HEK293 (cell line): ENCODE measurements around the gene SQOR.

ENCODE experiments used
- ZIC2 ChIP-seq: fragments of 450-650 bp; formaldehyde crosslinking; IDR thresholded peaks from 2 replicates; pipeline ENCODE4 v1.5.1; 2016; ENCODE audit warnings: missing biosample characterization, missing genetic modification characterization
- ZNF221 ChIP-seq: fragments of 450-650 bp; formaldehyde crosslinking; IDR thresholded peaks from 2 replicates; pipeline ENCODE4 v1.5.1; 2017; ENCODE audit warnings: missing biosample characterization, missing genetic modification characterization, borderline replicate concordance
- ZNF629 ChIP-seq: fragments of 450-650 bp; formaldehyde crosslinking; IDR thresholded peaks from 2 replicates; pipeline ENCODE4 v1.5.1; 2017; ENCODE audit warnings: missing biosample characterization, missing genetic modification characterization
- TF ChIP-seq, protein P1 (sequence below): fragments of 450-650 bp; formaldehyde crosslinking; IDR thresholded peaks from 2 replicates; pipeline ENCODE4 v1.5.1; 2016; ENCODE audit warnings: missing biosample characterization, missing genetic modification characterization
- TF ChIP-seq, protein P2 (sequence below): fragments of 450-650 bp; IDR thresholded peaks from 2 replicates; pipeline ENCODE4 v1.5.1; 2018; ENCODE audit warnings: missing biosample characterization, mild to moderate bottlenecking, missing genetic modification characterization
- TF ChIP-seq, protein P3 (sequence below): fragments of 450-650 bp; formaldehyde crosslinking; IDR thresholded peaks from 2 replicates; pipeline ENCODE4 v1.5.1; 2016; ENCODE audit warnings: missing biosample characterization, missing genetic modification characterization
- TF ChIP-seq, protein P4 (sequence below): fragments of 450-650 bp; formaldehyde crosslinking; IDR thresholded peaks from 2 replicates; pipeline ENCODE4 v1.5.1; 2016; ENCODE audit warnings: missing biosample characterization, missing genetic modification characterization

DNA sequence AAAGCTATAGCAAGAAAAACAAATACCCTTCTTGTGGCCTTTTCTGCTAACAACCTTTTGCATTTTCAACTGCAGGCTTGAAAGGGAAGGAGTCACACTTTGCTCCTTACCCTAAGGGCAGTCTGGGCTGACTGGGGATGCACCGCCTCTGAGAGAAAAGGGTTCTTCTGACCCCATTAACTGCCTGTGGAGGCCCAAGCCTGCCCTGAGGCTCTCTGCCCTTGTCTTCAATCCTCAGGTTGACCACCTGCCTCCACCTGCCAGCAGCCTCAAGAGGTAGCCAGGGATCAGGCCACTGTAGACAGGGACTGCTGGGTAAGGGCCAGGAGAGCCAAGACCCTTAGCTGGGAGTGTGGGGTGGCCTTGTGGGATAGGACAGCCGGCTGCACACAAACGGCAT, 93.8 kb downstream of the SQOR start:
- TF ChIP-seq, protein P1, sequence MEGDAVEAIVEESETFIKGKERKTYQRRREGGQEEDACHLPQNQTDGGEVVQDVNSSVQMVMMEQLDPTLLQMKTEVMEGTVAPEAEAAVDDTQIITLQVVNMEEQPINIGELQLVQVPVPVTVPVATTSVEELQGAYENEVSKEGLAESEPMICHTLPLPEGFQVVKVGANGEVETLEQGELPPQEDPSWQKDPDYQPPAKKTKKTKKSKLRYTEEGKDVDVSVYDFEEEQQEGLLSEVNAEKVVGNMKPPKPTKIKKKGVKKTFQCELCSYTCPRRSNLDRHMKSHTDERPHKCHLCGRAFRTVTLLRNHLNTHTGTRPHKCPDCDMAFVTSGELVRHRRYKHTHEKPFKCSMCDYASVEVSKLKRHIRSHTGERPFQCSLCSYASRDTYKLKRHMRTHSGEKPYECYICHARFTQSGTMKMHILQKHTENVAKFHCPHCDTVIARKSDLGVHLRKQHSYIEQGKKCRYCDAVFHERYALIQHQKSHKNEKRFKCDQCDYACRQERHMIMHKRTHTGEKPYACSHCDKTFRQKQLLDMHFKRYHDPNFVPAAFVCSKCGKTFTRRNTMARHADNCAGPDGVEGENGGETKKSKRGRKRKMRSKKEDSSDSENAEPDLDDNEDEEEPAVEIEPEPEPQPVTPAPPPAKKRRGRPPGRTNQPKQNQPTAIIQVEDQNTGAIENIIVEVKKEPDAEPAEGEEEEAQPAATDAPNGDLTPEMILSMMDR (tag by site-specific recombination), result no peak
- TF ChIP-seq ZNF629, result no peak
- TF ChIP-seq ZIC2 (tag by site-specific recombination), result no peak
- TF ChIP-seq ZNF221 (tag by site-specific recombination), result no peak
- TF ChIP-seq, protein P2, sequence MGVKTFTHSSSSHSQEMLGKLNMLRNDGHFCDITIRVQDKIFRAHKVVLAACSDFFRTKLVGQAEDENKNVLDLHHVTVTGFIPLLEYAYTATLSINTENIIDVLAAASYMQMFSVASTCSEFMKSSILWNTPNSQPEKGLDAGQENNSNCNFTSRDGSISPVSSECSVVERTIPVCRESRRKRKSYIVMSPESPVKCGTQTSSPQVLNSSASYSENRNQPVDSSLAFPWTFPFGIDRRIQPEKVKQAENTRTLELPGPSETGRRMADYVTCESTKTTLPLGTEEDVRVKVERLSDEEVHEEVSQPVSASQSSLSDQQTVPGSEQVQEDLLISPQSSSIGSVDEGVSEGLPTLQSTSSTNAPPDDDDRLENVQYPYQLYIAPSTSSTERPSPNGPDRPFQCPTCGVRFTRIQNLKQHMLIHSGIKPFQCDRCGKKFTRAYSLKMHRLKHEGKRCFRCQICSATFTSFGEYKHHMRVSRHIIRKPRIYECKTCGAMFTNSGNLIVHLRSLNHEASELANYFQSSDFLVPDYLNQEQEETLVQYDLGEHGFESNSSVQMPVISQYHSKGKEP (tag by site-specific recombination), result no peak
- TF ChIP-seq, protein P3, sequence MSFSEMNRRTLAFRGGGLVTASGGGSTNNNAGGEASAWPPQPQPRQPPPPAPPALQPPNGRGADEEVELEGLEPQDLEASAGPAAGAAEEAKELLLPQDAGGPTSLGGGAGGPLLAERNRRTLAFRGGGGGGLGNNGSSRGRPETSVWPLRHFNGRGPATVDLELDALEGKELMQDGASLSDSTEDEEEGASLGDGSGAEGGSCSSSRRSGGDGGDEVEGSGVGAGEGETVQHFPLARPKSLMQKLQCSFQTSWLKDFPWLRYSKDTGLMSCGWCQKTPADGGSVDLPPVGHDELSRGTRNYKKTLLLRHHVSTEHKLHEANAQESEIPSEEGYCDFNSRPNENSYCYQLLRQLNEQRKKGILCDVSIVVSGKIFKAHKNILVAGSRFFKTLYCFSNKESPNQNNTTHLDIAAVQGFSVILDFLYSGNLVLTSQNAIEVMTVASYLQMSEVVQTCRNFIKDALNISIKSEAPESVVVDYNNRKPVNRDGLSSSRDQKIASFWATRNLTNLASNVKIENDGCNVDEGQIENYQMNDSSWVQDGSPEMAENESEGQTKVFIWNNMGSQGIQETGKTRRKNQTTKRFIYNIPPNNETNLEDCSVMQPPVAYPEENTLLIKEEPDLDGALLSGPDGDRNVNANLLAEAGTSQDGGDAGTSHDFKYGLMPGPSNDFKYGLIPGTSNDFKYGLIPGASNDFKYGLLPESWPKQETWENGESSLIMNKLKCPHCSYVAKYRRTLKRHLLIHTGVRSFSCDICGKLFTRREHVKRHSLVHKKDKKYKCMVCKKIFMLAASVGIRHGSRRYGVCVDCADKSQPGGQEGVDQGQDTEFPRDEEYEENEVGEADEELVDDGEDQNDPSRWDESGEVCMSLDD (tag by site-specific recombination), result no peak
- TF ChIP-seq, protein P4, sequence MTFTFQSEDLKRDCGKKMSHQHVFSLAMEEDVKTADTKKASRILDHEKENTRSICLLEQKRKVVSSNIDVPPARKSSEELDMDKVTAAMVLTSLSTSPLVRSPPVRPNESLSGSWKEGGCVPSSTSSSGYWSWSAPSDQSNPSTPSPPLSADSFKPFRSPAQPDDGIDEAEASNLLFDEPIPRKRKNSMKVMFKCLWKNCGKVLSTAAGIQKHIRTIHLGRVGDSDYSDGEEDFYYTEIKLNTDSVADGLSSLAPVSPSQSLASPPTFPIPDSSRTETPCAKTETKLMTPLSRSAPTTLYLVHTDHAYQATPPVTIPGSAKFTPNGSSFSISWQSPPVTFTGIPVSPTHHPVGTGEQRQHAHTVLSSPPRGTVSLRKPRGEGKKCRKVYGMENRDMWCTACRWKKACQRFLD (tag by site-specific recombination), result no peak
